Astrocyte (in vitro differentiated cells and primary cell): ENCODE results near the gene CPSF4. TPM values are rescaled to one million over a fixed set of nuclear protein-coding genes. Genes with fewer than 3 reads are reported as not detected.
A peak's percentile ranks its signal among the peaks of the same experiment; 100 is the strongest.

ENCODE experiments used
- DNase-seq: peaks from one replicate; pipeline ENCODE4 v3.0.0-alpha.2; 2010; ENCODE audit warnings: low read depth
- FAIRE-seq: peaks from 2 replicates; lab custom pipeline; 2011; peaks lifted over from hg19 to GRCh38; lab: Jason Lieb, UNC
- H2AFZ ChIP-seq: 2 replicates; pipeline ENCODE4 v1.6.0; 2012; ENCODE audit warnings: low read depth, low read length, inconsistent platforms
- H3K27ac ChIP-seq: 2 replicates; pipeline ENCODE4 v1.5.1; 2011; ENCODE audit warnings: low read depth, low read length, inconsistent platforms
- H3K27me3 ChIP-seq: 2 replicates; pipeline ENCODE4 v1.6.0; 2011; ENCODE audit warnings: low read length, inconsistent platforms; ENCODE audit not compliant: insufficient read depth
- H3K36me3 ChIP-seq: 2 replicates; pipeline ENCODE4 v1.5.1; 2011; ENCODE audit warnings: low read length, inconsistent platforms; ENCODE audit not compliant: insufficient read depth
- H3K4me1 ChIP-seq: 2 replicates; pipeline ENCODE4 v1.5.1; 2011; ENCODE audit warnings: low read length, inconsistent platforms; ENCODE audit not compliant: insufficient read depth
- H3K4me2 ChIP-seq: 2 replicates; pipeline ENCODE4 v1.6.0; 2012; ENCODE audit warnings: low read length, inconsistent platforms
- H3K4me3 ChIP-seq: 2 replicates; pipeline ENCODE4 v1.5.1; 2011; ENCODE audit warnings: low read depth, mild to moderate bottlenecking, low read length, inconsistent platforms; ENCODE audit not compliant: insufficient read depth
- H3K79me2 ChIP-seq: 2 replicates; pipeline ENCODE4 v1.6.0; 2012; ENCODE audit warnings: mild to moderate bottlenecking, low read length, inconsistent platforms; ENCODE audit not compliant: insufficient read depth
- H3K9ac ChIP-seq: 2 replicates; pipeline ENCODE4 v1.6.0; 2012; ENCODE audit warnings: mild to moderate bottlenecking, low read length, inconsistent platforms
- H3K9me3 ChIP-seq: 2 replicates; pipeline ENCODE4 v1.5.1; 2012; ENCODE audit warnings: low read depth, mild to moderate bottlenecking, low read length, inconsistent platforms; ENCODE audit not compliant: insufficient read depth
- H4K20me1 ChIP-seq: 2 replicates; pipeline ENCODE4 v1.6.0; 2012; ENCODE audit warnings: low read length, inconsistent platforms; ENCODE audit not compliant: insufficient read depth
- H3K27ac Mint-ChIP-seq: one replicate; pipeline ENCODE4 v1.8.0; 2021; ENCODE audit warnings: mild to moderate bottlenecking, mixed read lengths; ENCODE audit not compliant: unreplicated experiment
- H3K27me3 Mint-ChIP-seq: one replicate; pipeline ENCODE4 v1.8.0; 2021; ENCODE audit warnings: low read depth, mixed read lengths; ENCODE audit not compliant: unreplicated experiment
- H3K36me3 Mint-ChIP-seq: one replicate; pipeline ENCODE4 v1.8.0; 2021; ENCODE audit warnings: low read depth, mixed read lengths; ENCODE audit not compliant: unreplicated experiment
- H3K4me1 Mint-ChIP-seq: one replicate; pipeline ENCODE4 v1.8.0; 2021; ENCODE audit warnings: low read depth, mixed read lengths; ENCODE audit not compliant: unreplicated experiment
- H3K4me3 Mint-ChIP-seq: one replicate; pipeline ENCODE4 v1.8.0; 2021; ENCODE audit warnings: mild to moderate bottlenecking, moderate library complexity, mixed read lengths; ENCODE audit not compliant: unreplicated experiment
- H3K9me3 Mint-ChIP-seq: one replicate; pipeline ENCODE4 v1.8.0; 2021; ENCODE audit warnings: mild to moderate bottlenecking, mixed read lengths; ENCODE audit not compliant: unreplicated experiment
- CTCF ChIP-seq: IDR thresholded peaks from 2 replicates; pipeline ENCODE4 v1.5.1; 2011; ENCODE audit warnings: low read depth, mild to moderate bottlenecking, inconsistent platforms, low read length, moderate library complexity; ENCODE audit not compliant: insufficient read depth
- EZH2 ChIP-seq: IDR thresholded peaks from 2 replicates; pipeline ENCODE4 v1.6.1; 2012; ENCODE audit warnings: mild to moderate bottlenecking, low read length, inconsistent platforms; ENCODE audit not compliant: insufficient read depth
- total RNA-seq: library from RNA; stranded (reverse); gene quantifications from 2 replicates; pipeline ENCODE4 v1.2.1, GENCODE V29; 2021

The CPSF4 gene
- total RNA-seq, 1 donor from 2014 or later: 46.8 TPM

DNA sequence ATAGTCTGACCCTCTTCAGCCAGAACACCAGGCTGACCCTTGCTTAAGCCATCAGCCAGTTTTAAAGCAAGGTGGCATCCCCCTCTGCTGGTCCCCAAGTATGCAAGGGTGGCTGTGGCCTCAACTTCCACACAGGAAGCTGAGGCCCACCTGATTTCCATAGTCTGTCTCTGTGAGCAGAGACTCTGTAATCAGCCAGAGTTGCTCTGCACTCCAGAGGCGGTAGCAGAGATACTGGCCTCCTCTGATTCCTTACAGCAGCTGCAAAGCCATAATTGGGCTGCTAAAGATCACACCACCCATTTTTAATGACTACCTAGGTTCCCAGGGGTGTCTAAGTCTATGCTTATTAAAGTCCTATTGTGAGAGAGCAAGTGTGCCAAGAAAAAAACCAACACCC, 32.2 kb upstream of the CPSF4 start:
- no peak for DNase-seq
- H3K27ac Mint-ChIP-seq: peak overlapping the region; percentile 34
- H2AFZ ChIP-seq: no peak overlapping the region
- H3K79me2 ChIP-seq: peaks cover 88% of the 10 kb centered on the region
- peaks cover 21% of the 10 kb centered on the region for H3K4me1 Mint-ChIP-seq
- no peak for FAIRE-seq
- no peaks in the 10 kb centered on the region for H3K27me3 ChIP-seq
- H3K36me3 ChIP-seq: peaks cover 21% of the 10 kb centered on the region
- H3K4me2 ChIP-seq: peak overlapping the region; percentile 87
- peaks cover 8% of the 10 kb centered on the region for H3K36me3 Mint-ChIP-seq
- H3K9ac ChIP-seq: peak overlapping the region; percentile 99
- H3K4me1 ChIP-seq: peaks cover 19% of the 10 kb centered on the region
- H3K4me3 Mint-ChIP-seq: peak overlapping the region; percentile 97
- H3K27me3 Mint-ChIP-seq: no peaks in the 10 kb centered on the region
- no peak for TF ChIP-seq EZH2
- no peak for TF ChIP-seq CTCF
- H3K4me3 ChIP-seq: no peak overlapping the region
- no peaks in the 10 kb centered on the region for H3K9me3 Mint-ChIP-seq
- no peak overlapping the region for H3K27ac ChIP-seq
- H3K9me3 ChIP-seq: no peaks in the 10 kb centered on the region
- peaks cover 73% of the 10 kb centered on the region for H4K20me1 ChIP-seq

DNA sequence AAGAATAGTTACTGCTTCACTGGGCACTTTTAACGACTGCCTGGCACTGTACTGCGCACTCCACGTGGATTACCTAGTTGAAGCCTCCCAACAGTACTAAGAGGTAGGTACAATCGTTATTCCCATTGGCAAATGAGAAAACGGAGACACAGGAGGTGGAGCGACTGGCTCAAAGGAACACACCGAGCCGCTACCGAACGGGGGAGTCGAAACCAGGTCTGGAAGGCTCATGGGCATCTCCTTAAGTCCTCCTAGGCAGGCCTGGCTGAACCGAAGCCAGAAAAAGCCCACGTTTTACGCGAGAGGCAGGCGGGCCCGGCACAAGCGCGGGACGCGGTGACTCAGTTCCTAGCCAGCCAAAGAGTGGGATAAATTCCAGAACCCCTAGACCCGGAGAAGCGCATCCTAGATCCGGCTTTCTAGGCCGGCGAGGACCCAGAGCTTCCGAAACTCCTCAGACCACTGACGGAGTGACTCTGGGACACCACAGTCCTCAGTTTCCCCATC, 30.8 kb upstream of the CPSF4 start:
- Mint-ChIP-seq H3K9me3 (no peaks in the 10 kb centered on the region), H3K27ac (peak overlapping the region; percentile 89), H3K4me3 (peak overlapping the region; percentile 97), H3K36me3 (peaks cover 9% of the 10 kb centered on the region), H3K27me3 (no peaks in the 10 kb centered on the region), H3K4me1 (peaks cover 21% of the 10 kb centered on the region)
- peaks cover 72% of the 10 kb centered on the region for H4K20me1 ChIP-seq
- peaks cover 19% of the 10 kb centered on the region for H3K4me1 ChIP-seq
- TF ChIP-seq CTCF: no peak
- no peak for TF ChIP-seq EZH2
- H3K4me3 ChIP-seq: peak overlapping the region; percentile 98
- H3K27me3 ChIP-seq: no peaks in the 10 kb centered on the region
- DNase-seq: peak; percentile 79
- peak overlapping the region; percentile 87 for H3K4me2 ChIP-seq
- peaks cover 24% of the 10 kb centered on the region for H3K36me3 ChIP-seq
- H3K79me2 ChIP-seq: peaks cover 92% of the 10 kb centered on the region
- no peak for FAIRE-seq
- H3K9me3 ChIP-seq: no peaks in the 10 kb centered on the region
- peak overlapping the region; percentile 92 for H2AFZ ChIP-seq
- H3K27ac ChIP-seq: peak overlapping the region; percentile 99
- peak overlapping the region; percentile 99 for H3K9ac ChIP-seq

DNA sequence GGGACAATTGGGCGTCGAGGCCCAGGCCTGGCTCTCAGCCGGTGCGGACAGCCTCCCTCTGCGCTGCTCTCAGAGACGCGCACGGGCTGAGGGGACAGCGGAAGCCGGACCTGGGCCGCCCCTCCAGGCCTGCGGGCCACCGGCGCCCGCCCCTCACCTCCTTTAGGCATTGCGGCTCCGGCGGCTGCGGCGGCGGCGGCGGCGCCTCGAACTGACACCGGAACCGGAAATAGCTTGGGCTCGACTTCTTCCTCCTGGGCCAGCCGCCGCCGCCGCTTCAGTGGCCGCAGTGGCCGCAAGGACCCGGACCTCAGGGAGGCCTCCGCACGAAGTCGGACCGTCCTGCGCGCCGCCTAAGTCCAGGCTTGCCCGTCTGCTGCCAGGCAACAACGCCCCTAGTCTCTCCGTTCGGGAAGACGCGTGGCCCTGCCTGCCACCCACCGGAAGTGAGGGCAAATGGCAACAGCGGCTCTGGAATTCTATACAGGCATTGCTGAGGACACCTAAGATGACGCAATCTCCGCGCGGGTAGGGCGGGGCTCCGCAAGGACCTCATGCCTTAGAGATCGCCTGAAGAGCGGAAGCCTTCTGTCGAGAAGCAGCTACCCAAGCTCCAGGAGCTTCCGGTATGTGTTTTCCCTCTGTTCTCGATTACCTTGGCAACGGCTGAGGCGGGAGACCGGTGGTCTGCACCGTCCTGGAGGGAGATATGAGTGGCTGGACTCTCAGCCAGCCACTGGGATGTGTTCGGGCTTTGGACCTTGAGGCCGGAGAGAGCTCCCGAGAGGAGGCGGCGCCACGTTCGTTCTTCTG, 30.2 kb upstream of the CPSF4 start, which contains the start of the genes BUD31 and PDAP1:
TSS of gene BUD31 (plus strand) at position 591 of the 813 bp plus-strand sequence. CDS start 2,124 bp downstream, outside the sequence.
TSS of gene PDAP1 (minus strand) at position 219 of the 813 bp plus-strand sequence. CDS start at position 170, 49 bp downstream.
- Mint-ChIP-seq H3K27me3 (no peaks in the 10 kb centered on the region), H3K36me3 (peaks cover 7% of the 10 kb centered on the region), H3K4me3 (peak within 1 kb of the TSS; percentile 97), H3K9me3 (no peaks in the 10 kb centered on the region), H3K27ac (peak within 1 kb of the TSS; percentile 89), H3K4me1 (peaks cover 21% of the 10 kb centered on the region)
- Histone ChIP-seq H2AFZ (peak within 1 kb of the TSS; percentile 92), H3K9ac (peak within 1 kb of the TSS; percentile 99), H3K4me3 (peak within 1 kb of the TSS; percentile 98), H3K27me3 (no peaks in the 10 kb centered on the region), H3K79me2 (peaks cover 92% of the 10 kb centered on the region), H3K4me1 (peaks cover 19% of the 10 kb centered on the region), H3K27ac (peak within 1 kb of the TSS; percentile 99), H3K4me2 (peak within 1 kb of the TSS; percentile 87), H3K36me3 (peaks cover 25% of the 10 kb centered on the region), H4K20me1 (peaks cover 72% of the 10 kb centered on the region), H3K9me3 (no peaks in the 10 kb centered on the region)
- FAIRE-seq (no peak), DNase-seq (peak; percentile 90)
- no peak for TF ChIP-seq CTCF
- no peak for TF ChIP-seq EZH2
